Glutamatergic neuron (in vitro differentiated cells): ENCODE measurements around the gene MYO5B. TPM values are rescaled to one million over a fixed set of nuclear protein-coding genes. Genes with fewer than 3 reads are reported as not detected.
"Not testable (repeated sequence)": the region's sequence is repeated elsewhere in the genome, so short reads cannot be mapped to it uniquely, and the experiment has no call there.

Source experiments
- DNase-seq: peaks from one replicate; pipeline ENCODE4 v3.0.0; 2022
- H3K27ac Mint-ChIP-seq: one replicate; pipeline ENCODE4 v1.8.0; 2020; ENCODE audit warnings: mild to moderate bottlenecking, mixed read lengths, inconsistent platforms; ENCODE audit not compliant: unreplicated experiment
- H3K27me3 Mint-ChIP-seq: one replicate; pipeline ENCODE4 v1.8.0; 2020; ENCODE audit warnings: mild to moderate bottlenecking, moderate library complexity, mixed read lengths, inconsistent platforms; ENCODE audit not compliant: unreplicated experiment
- H3K36me3 Mint-ChIP-seq: one replicate; pipeline ENCODE4 v1.8.0; 2020; ENCODE audit warnings: mild to moderate bottlenecking, mixed read lengths, inconsistent platforms; ENCODE audit not compliant: unreplicated experiment
- H3K4me1 Mint-ChIP-seq: one replicate; pipeline ENCODE4 v1.8.0; 2020; ENCODE audit warnings: mild to moderate bottlenecking, low read depth, mixed read lengths, inconsistent platforms; ENCODE audit not compliant: unreplicated experiment
- H3K4me3 Mint-ChIP-seq: one replicate; pipeline ENCODE4 v1.8.0; 2020; ENCODE audit warnings: mild to moderate bottlenecking, mixed read lengths, inconsistent platforms; ENCODE audit not compliant: unreplicated experiment
- H3K9me3 Mint-ChIP-seq: one replicate; pipeline ENCODE4 v1.8.0; 2020; ENCODE audit warnings: mild to moderate bottlenecking, moderate library complexity, mixed read lengths, inconsistent platforms; ENCODE audit not compliant: unreplicated experiment
- total RNA-seq: library from RNA; stranded (reverse); fragmentation: NEBNext Ultra II Directional; extraction: Animal tissue kit (Norgen Biotek cat#: 25700); gene quantifications from one replicate; pipeline ENCODE4 v1.2.1, GENCODE V29; 2021; ENCODE audit not compliant: unreplicated experiment
- TF ChIP-seq, protein P1 (sequence below): fragments of 200-600 bp; sonication (generic); IDR thresholded peaks from one replicate; pipeline ENCODE4 v1.5.0; 2021; ENCODE audit not compliant: partially characterized antibody, unreplicated experiment

The MYO5B gene
- total RNA-seq, 1 donor from 2014 or later: 2.7 TPM

- Mint-ChIP-seq H3K36me3 (no peaks in the 10 kb centered on the region), H3K27me3 (peaks cover 4% of the 10 kb centered on the region), H3K4me3 (no peak overlapping the region), H3K27ac (no peak overlapping the region), H3K4me1 (peaks cover 4% of the 10 kb centered on the region), H3K9me3 (peaks cover 5% of the 10 kb centered on the region)
- TF ChIP-seq, protein P1, sequence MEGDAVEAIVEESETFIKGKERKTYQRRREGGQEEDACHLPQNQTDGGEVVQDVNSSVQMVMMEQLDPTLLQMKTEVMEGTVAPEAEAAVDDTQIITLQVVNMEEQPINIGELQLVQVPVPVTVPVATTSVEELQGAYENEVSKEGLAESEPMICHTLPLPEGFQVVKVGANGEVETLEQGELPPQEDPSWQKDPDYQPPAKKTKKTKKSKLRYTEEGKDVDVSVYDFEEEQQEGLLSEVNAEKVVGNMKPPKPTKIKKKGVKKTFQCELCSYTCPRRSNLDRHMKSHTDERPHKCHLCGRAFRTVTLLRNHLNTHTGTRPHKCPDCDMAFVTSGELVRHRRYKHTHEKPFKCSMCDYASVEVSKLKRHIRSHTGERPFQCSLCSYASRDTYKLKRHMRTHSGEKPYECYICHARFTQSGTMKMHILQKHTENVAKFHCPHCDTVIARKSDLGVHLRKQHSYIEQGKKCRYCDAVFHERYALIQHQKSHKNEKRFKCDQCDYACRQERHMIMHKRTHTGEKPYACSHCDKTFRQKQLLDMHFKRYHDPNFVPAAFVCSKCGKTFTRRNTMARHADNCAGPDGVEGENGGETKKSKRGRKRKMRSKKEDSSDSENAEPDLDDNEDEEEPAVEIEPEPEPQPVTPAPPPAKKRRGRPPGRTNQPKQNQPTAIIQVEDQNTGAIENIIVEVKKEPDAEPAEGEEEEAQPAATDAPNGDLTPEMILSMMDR: no peak
- no peak for DNase-seq
These were observed 302.6 kb downstream of the MYO5B start for GRCh38 chr18:49892148-49892924.

DNA sequence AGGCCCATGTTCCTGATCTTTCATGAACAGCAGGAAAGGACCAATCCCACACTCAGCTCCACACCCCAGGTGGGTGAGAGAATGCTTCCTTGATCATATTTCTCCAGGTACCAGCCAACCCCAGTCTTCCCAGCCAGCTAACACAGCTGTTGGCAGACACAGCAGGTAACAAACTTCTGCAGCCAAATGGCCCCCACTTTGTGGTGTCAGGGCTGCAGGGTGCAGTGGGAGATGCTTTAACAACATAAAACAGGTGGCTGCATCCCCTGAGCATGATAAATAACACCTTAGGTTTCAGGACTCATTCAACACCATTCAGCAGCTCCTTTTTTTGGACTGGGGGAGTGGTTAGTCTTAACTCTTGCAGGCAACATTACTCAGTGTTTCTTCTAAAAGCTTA, 304.9 kb downstream of the MYO5B start:
- Mint-ChIP-seq H3K9me3 (peaks cover 5% of the 10 kb centered on the region), H3K4me3 (no peak overlapping the region), H3K36me3 (no peaks in the 10 kb centered on the region), H3K27me3 (peaks cover 4% of the 10 kb centered on the region), H3K4me1 (peaks cover 4% of the 10 kb centered on the region), H3K27ac (no peak overlapping the region)
- TF ChIP-seq, protein P1: no peak
- DNase-seq: no peak

GRCh38 chr18:49889552-49889951, 305.4 kb downstream of the MYO5B start:
- H3K27me3 Mint-ChIP-seq, H3K27ac Mint-ChIP-seq, H3K9me3 Mint-ChIP-seq, DNase-seq, H3K4me1 Mint-ChIP-seq, H3K36me3 Mint-ChIP-seq, H3K4me3 Mint-ChIP-seq: not testable (repeated sequence)

DNA sequence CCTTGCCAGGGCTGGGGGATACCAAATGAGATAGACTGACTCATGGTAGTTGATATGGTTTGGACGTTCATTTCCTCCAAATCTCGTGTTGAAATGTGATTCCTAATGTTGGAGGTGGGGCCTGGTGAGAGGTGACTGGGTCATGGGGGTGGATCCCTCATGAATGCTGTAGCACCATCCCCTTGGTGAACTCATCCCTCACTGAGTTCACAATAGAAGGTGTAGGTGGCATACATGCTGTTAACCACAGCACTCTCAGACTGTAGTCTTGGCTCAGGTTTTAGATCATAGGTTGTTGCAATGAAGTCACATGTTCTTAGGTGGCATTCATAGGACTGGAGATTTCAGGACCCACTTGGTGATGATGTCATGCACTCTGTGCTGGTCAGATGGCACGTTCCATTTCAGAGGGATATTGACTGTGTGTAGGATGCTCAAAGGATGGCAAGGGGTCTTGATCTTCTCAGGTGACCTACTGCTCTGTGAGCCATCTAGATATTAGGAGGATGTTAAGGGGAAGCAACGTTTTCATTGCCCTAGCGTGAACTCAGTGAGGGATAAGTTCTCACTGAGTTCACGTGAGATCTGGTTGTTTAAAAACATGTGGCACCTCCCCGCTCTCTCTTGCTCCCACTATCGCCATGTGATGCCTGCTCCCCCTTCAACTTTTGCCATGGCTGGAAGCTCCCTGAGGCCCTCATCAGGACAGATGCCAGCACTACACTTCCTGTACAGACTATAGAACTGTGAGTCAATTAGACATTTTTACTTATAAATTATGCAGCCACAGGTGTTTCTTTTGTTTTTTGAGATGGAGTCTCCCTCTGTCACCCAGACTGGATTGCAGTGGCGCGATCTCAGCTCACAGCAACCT, 307.8 kb downstream of the MYO5B start:
- H3K27ac Mint-ChIP-seq: no peak overlapping the region
- H3K9me3 Mint-ChIP-seq: peaks cover 5% of the 10 kb centered on the region
- no peak overlapping the region for H3K4me3 Mint-ChIP-seq
- no peaks in the 10 kb centered on the region for H3K36me3 Mint-ChIP-seq
- peaks cover 4% of the 10 kb centered on the region for H3K4me1 Mint-ChIP-seq
- H3K27me3 Mint-ChIP-seq: peaks cover 7% of the 10 kb centered on the region
- DNase-seq: no peak
- TF ChIP-seq, protein P1: no peak

- H3K27me3 Mint-ChIP-seq: peaks cover 4% of the 10 kb centered on the region
- peaks cover 2% of the 10 kb centered on the region for H3K4me1 Mint-ChIP-seq
- H3K4me3 Mint-ChIP-seq: no peak overlapping the region
- no peak overlapping the region for H3K27ac Mint-ChIP-seq
- no peaks in the 10 kb centered on the region for H3K36me3 Mint-ChIP-seq
- TF ChIP-seq, protein P1: no peak
- DNase-seq: no peak
- H3K9me3 Mint-ChIP-seq: peaks cover 2% of the 10 kb centered on the region
These were observed 310.0 kb downstream of the MYO5B start for GRCh38 chr18:49884959-49885358.
